Measurements from ENCODE around the gene RNF115. TPM values are rescaled to one million over a fixed set of nuclear protein-coding genes. Genes with fewer than 3 reads are reported as not detected.

The RNF115 gene
- total RNA-seq, 1 experiment from 2014 or later, result 11.5 TPM

GRCh38 chr1:145716641-145717345, 107.1 kb downstream of the RNF115 start:
- no peak for DNase-seq
- no peak overlapping the region for H3K4me3 ChIP-seq (ENCODE audit: insufficient read depth, low read depth, low read length)
- H3K27me3 ChIP-seq (ENCODE audit: control insufficient read depth, insufficient read depth, low read length), result peaks cover 6% of the 10 kb centered on the region; the same call in 1 of the 2 replicates
- H3K36me3 ChIP-seq (replicated peaks; ENCODE audit: control insufficient read depth, insufficient read depth, low read length), result no peaks in the 10 kb centered on the region

DNA sequence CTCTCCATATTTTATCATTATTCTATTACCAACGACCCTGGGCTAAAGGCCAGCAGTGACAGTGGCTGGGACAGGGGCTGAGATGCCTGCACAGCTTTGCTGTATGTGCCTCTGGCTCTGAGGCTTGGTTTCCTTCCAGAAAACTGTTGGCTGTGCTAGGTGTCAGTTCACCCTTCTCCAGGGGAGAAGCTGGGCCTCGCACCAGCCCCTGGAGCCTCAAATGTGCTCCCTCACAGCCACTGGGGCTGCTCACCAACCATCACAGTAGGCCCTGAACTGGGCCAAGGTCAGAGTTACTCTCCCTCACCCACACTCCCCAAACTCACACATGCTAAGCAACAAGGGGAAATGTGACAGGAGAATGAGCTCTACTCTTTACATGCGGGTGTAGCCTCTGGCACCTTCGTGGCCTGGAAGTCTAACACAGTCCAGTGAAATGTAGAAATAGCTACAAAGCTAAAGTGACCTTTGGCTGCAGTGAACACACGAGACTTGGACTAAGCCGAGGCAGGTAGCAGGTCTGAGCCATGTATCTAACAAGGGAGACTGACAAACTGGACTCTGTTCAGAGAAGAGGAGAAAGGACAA, 109.3 kb downstream of the RNF115 start:
- H3K4me3 ChIP-seq (ENCODE audit: insufficient read depth, low read depth, low read length), result no peak overlapping the region
- H3K27me3 ChIP-seq (ENCODE audit: control insufficient read depth, insufficient read depth, low read length), result no peaks in the 10 kb centered on the region
- H3K36me3 ChIP-seq (replicated peaks; ENCODE audit: control insufficient read depth, insufficient read depth, low read length), result no peaks in the 10 kb centered on the region
- DNase-seq, result no peak

DNA sequence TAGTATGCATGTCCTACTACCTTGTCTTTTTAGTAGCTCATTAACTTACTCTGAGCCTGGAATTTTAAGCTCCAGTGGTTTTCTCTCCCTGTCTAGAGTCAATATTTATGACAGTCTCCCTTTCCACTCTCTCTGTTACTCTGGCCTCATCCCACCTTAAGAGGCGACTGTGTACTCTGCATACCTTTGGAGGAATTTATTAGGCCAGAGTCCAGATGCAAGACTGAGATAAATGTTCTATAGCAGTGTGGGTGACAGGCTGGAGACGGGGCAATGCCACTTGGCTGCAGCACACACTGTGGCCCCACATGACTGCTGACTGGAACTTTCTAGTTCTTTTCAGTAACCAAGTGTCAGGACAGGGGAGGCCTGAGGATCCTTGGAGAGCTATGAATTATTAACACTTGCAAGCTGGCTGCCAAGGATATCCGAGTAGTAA, 112.7 kb downstream of the RNF115 start:
- no peak for DNase-seq

DNA sequence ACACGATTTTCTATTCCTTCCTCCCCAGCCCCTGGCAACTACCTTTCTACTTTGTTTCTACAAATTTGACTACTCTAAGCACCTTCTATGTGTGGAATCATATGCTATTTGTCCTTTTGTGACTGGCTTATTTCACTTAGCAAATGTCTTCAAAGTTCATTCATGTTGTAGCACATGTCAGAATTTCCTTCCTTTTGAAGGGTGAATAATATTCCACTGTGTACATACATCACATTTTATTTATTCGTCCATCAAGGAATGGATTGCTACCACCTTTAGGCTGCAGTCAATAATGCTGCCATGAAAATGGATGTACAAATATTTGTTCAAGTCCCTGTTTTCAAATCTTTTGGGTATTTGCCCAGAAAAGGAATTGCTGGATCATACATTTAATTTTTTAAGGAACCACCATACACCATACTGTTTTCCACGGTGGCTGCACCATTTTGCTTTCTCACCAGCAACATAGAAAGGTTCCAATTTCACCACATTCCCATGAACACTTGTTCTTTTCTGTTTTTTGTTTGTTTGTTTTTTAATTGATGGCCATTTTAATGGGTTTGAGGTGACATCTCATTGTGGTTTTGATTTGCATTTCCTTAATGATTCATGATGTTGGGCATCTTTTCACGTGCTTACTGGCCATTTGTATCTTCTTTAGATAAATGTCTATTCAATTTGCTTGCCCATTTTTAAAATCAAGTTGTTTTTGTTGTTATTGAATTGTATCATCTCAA, 113.4 kb downstream of the RNF115 start:
- no peak for DNase-seq
- no peaks in the 10 kb centered on the region for H3K36me3 ChIP-seq (replicated peaks; ENCODE audit: control insufficient read depth, insufficient read depth, low read length)
- H3K4me3 ChIP-seq (ENCODE audit: insufficient read depth, low read depth, low read length), result no peak overlapping the region
- no peaks in the 10 kb centered on the region for H3K27me3 ChIP-seq (ENCODE audit: control insufficient read depth, insufficient read depth, low read length)

More for the DNA sequence above, 112.7 kb downstream of the RNF115 start:
- Histone ChIP-seq H3K27me3 (ENCODE audit: control insufficient read depth, insufficient read depth, low read length) (no peaks in the 10 kb centered on the region), H3K4me3 (ENCODE audit: insufficient read depth, low read depth, low read length) (no peak overlapping the region), H3K36me3 (replicated peaks; ENCODE audit: control insufficient read depth, insufficient read depth, low read length) (no peaks in the 10 kb centered on the region)

DNA sequence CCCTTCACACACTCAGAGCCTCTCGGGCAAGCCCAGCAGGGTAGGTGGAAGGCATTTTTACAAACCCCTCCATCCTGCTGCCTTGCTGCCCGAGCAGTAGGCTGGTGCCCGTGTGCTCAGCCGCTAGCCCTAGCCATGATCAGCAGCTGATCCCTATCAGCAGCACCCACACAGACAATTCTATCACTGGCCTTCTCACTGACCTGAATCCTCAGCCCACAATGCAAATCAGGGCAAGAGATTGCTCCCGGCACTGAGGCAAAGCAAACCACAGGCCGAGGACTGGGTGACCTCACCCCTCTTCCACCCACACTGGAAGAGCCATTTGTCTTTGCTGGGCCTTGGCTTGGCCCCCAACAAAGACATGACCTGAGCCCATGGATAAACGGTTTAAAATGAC, 115.8 kb downstream of the RNF115 start:
- Histone ChIP-seq H3K27me3 (ENCODE audit: control insufficient read depth, insufficient read depth, low read length) (no peaks in the 10 kb centered on the region), H3K4me3 (ENCODE audit: insufficient read depth, low read depth, low read length) (no peak overlapping the region), H3K36me3 (replicated peaks; ENCODE audit: control insufficient read depth, insufficient read depth, low read length) (no peaks in the 10 kb centered on the region)
- DNase-seq, result no peak

DNA sequence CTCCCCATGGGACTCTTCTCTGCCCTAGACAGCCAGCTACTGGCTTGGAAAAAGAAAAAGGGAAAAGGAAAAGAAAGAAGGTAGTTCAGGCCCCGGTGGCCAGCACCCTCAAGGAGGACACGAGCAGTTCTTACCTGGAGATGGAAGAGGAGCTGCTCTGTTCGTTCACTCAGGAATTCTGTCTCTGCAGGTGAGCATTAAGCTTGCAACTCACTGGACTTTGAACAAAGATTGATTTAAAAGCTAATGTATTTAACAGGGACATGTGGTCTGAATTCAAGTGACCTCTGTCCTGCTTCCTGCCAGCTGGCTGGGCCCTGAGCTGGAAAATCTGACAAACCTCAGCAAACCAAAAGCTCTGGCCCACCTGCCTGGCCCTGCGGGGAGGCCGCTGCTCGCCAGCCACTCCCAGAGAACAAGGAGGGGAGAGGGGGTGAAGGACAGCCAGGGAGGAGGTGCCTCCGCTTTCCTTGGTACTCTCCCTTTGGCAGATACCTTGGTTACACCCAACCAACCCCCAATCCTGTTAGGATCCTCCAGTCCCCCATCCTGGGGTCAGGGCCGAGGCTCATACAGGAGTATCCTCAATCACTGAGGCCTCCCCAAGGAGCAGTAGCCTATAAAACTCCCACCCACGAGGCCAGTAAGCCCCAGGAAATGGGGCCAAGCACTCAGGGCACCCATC, 116.6 kb downstream of the RNF115 start, which contains the start of gene PDZK1:
Gene PDZK1, minus strand, starts transcription at position 186 of the 685 bp plus-strand sequence. CDS start 19,347 bp downstream, outside the sequence.
- H3K4me3 ChIP-seq (ENCODE audit: insufficient read depth, low read depth, low read length), result peak within 1 kb of the TSS; percentile 5; the same call in 1 of the 2 replicates
- H3K27me3 ChIP-seq (ENCODE audit: control insufficient read depth, insufficient read depth, low read length), result no peaks in the 10 kb centered on the region
- no peaks in the 10 kb centered on the region for H3K36me3 ChIP-seq (replicated peaks; ENCODE audit: control insufficient read depth, insufficient read depth, low read length)
- DNase-seq, result peak; percentile 58

DNA sequence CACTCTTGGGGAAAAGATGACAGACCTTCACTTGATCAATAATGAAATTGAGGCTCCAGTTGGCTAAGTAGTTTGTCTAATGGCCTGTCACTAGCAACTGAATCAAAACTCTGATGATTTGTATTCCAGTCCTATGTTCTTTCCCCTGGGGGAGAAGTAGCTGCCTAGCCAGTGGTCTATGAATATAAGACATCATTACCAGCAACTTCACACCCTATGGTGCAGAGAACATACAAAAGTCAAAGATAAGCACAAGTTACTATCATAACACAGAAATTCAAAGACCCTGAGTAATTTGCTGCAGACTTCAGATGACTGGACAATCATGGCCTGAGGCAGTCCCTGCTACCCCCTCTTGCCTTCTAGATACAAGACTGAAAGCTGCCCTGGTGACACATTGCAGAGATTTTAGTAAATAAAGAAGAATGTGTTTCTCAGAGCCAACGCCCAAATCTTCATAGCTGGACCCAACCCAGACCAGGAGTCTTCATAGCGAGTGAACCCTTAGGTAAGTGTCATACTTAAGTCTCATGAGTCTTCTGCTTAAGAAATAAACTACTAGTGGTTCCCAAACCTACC, 117.7 kb downstream of the RNF115 start:
- Histone ChIP-seq H3K36me3 (replicated peaks; ENCODE audit: control insufficient read depth, insufficient read depth, low read length) (no peaks in the 10 kb centered on the region), H3K27me3 (ENCODE audit: control insufficient read depth, insufficient read depth, low read length) (no peaks in the 10 kb centered on the region), H3K4me3 (ENCODE audit: insufficient read depth, low read depth, low read length) (no peak overlapping the region; the same call in 1 of the 2 replicates)
- no peak for DNase-seq

DNA sequence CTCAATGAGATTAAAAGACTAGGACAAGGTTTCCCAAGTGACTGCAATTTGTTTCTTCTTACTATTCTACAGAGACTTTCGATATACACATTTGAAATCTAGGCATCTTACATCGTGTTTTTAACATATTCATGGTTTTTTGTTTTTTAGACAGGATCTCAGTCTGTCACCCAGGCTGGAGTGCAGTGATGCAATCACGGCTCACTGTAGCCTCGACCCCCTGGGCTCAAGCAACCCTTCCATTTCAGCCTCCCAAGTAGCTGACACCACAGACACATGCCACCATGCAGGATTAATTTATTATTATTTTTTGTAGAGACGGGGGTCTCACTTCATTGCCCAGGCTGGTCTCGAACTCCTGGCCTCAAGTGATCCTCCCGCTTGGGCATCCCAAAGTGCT, 118.3 kb downstream of the RNF115 start:
- DNase-seq, result no peak
- Histone ChIP-seq H3K36me3 (replicated peaks; ENCODE audit: control insufficient read depth, insufficient read depth, low read length) (no peaks in the 10 kb centered on the region), H3K27me3 (ENCODE audit: control insufficient read depth, insufficient read depth, low read length) (no peaks in the 10 kb centered on the region), H3K4me3 (ENCODE audit: insufficient read depth, low read depth, low read length) (no peak overlapping the region)

- DNase-seq, result no peak
- Histone ChIP-seq H3K4me3 (ENCODE audit: insufficient read depth, low read depth, low read length) (no peak overlapping the region), H3K36me3 (replicated peaks; ENCODE audit: control insufficient read depth, insufficient read depth, low read length) (no peaks in the 10 kb centered on the region), H3K27me3 (ENCODE audit: control insufficient read depth, insufficient read depth, low read length) (no peaks in the 10 kb centered on the region; the same call in 1 of the 2 replicates)
These were observed 121.1 kb downstream of the RNF115 start for GRCh38 chr1:145702826-145703225.

GRCh38 chr1:145702052-145702451, 121.8 kb downstream of the RNF115 start:
- H3K27me3 ChIP-seq (ENCODE audit: control insufficient read depth, insufficient read depth, low read length), result no peaks in the 10 kb centered on the region; the same call in 1 of the 2 replicates
- H3K4me3 ChIP-seq (ENCODE audit: insufficient read depth, low read depth, low read length), result no peak overlapping the region
- H3K36me3 ChIP-seq (replicated peaks; ENCODE audit: control insufficient read depth, insufficient read depth, low read length), result no peaks in the 10 kb centered on the region
- no peak for DNase-seq

DNA sequence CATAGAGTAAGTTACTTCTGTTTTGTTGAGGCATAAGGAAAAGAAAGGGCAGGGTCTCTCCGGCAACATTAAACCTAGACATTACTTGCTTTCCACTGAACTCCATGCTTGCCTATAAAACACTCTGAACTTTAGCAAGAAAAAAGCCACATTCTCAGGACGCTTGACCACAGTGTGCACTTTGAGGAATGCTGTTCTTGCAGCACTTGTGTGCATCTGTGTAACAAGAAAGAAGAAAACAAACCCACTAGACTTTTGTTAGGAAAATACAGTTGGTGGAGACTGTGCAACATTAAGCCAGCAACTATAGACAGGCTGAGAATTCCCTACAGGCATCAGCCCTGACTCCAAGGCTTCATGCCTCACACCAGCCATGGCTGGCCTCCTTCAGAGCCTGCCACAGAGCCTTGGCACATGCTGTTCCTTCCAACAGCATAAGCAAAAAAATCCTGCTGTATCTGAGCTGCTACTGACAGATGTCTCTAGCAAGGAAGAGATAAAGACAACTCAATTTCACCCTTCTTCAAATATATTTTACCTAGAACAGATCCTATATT, 122.5 kb downstream of the RNF115 start:
- DNase-seq, result no peak
- Histone ChIP-seq H3K36me3 (replicated peaks; ENCODE audit: control insufficient read depth, insufficient read depth, low read length) (no peaks in the 10 kb centered on the region), H3K4me3 (ENCODE audit: insufficient read depth, low read depth, low read length) (no peak overlapping the region), H3K27me3 (ENCODE audit: control insufficient read depth, insufficient read depth, low read length) (no peaks in the 10 kb centered on the region; the same call in 1 of the 2 replicates)

- no peak for DNase-seq
- Histone ChIP-seq H3K27me3 (ENCODE audit: control insufficient read depth, insufficient read depth, low read length) (no peaks in the 10 kb centered on the region; the same call in 1 of the 2 replicates), H3K4me3 (ENCODE audit: insufficient read depth, low read depth, low read length) (no peak overlapping the region), H3K36me3 (replicated peaks; ENCODE audit: control insufficient read depth, insufficient read depth, low read length) (no peaks in the 10 kb centered on the region)
These were observed 127.3 kb downstream of the RNF115 start for GRCh38 chr1:145696630-145696960.

DNA sequence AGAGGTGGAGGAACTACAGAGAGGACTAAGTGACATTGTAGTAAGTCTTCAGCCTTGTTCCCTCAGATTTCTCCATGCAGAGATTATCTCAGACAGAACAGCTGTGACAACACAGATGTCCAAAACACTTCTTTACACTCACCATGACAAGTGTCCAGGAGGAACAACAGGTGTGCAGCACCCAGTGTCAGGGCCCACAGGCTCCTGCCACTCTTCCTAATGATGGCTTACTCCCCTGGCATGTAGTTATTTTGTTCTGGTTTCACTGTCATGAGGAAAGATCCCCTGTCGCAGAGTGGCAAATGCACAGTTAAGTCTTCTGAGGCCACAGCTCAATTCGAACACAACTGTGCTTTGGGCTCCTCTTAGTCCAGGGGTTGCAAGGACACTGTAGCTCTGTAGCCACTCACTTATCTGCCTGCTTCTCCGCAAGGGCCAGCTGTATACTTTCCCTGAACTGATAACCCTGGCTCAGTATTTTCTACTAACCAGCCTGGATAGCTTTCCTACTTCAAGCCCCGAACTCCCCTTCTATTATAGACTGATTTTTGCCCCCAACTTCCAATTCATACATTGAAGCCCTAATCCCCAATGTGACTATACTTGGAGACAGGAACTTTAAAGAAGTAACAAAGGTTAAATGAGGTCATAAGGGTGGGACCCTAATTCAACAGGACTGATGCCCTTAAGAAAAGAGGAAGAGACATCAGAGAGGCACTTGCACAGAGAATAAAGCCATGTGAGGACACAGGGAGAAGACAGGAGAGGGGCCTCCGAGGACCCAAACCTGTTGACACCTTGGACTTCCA, 127.9 kb downstream of the RNF115 start:
- no peaks in the 10 kb centered on the region; the same call in 1 of the 2 replicates for H3K27me3 ChIP-seq (ENCODE audit: control insufficient read depth, insufficient read depth, low read length)
- no peak overlapping the region for H3K4me3 ChIP-seq (ENCODE audit: insufficient read depth, low read depth, low read length)
- no peaks in the 10 kb centered on the region for H3K36me3 ChIP-seq (replicated peaks; ENCODE audit: control insufficient read depth, insufficient read depth, low read length)

More for the DNA sequence above, 127.9 kb downstream of the RNF115 start:
- no peak for DNase-seq
